Retina (tissue), 1 donor: Measurements from ENCODE around the gene CCNQ.
"Not testable (repeated sequence)": the region's sequence is repeated elsewhere in the genome, so short reads cannot be mapped to it uniquely, and the experiment has no call there.

Experiments
- DNase-seq: peaks from one replicate; pipeline ENCODE4 v3.0.0-alpha.2; 2016

Gene CCNQ

DNA sequence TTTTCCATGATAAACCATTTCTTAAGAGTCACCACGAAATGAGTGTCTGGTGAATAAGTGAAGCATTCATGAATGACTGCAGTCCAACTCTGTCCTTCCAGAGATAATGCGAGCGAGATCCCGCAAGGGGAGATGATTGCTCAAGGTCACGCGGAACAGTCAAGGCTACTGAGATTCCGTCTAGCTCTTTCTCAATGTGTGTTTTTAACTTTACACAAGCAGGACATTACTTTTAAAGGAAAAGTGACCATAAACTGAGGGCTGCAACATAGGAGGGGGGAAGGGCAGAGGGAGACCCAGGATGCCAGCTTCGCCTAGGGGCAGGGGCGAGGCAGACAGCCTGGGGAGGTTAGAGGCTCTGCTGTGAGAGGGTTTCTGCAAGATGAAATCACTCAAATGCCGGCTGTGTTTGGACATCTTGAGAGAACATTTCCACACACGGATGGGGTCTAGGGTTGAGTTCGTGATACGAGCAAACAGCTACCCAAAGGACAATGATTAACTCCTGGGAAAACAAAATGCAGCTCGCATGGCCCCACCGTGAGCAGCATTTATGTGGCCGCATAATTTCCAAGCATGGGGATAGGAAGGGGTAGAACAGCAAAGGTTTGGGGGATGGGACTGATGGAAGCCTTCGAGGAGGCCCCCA, 23.8 kb upstream of the CCNQ start:
- no peak for DNase-seq

DNA sequence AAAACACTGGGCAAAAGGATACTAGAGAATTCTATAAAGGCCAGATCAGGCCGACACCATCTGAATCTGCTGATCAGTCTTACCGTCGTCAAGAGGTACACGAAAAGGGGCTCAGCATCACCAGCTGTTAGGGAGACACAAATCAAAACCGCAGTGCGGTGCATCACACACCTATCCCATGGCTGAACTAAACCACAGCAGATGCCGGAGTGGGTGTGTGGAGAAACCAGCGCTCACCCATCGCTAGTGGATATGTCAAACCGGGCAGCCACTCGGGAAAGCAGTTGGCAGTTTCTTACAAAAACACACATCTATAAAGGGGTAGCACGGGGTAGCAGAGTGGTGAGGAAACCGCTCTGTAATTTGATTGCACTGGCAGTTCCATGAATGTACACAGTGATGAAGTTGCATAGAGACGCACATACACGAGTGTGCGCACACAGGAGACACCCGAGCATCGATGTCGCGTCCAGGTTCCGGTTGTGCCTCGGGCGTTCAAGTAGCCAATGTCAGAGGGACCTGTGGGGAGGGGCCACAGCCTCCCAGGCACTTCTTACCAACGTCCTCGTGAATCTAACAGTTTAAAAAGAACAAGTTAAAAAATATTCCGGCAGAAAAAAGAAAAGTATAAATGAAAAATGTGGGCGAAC, 23.1 kb upstream of the CCNQ start:
- no peak for DNase-seq

DNA sequence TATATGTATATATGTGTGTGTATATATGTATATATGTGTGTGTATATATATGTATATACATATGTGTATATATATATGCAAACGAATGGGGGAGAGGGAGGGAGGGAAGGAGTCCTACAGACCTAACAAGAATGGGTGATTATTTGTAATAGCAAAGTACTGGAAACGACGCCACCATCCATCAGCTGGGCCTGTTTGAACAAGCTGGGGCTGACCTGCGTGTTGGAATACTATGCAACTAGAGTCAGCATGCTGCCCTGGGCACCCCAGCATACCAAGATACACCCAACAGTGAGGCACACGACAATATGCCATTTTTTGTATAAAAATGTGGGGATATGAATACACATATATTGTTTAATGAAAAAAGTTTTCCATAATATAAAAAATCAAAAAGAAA, 21.6 kb upstream of the CCNQ start:
- no peak for DNase-seq

DNA sequence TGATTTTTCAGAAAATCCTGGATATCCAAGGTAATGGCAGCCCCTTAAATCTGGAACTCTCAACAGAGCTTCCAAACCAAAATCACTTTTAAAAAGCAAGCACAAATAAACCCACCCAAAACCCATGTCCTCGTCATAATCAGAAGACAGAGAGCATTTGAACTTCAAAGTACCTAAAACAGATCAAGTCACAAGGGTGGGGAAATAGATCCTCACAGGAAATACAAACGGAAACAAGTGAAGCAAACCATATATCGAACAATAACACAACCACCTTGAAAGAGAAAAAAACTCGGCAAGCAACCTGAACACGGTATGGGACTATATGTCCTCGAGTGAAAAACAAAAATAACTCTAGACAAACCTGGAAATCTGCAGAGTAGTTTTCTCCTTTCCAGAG, 15.9 kb upstream of the CCNQ start:
- no peak for DNase-seq

DNA sequence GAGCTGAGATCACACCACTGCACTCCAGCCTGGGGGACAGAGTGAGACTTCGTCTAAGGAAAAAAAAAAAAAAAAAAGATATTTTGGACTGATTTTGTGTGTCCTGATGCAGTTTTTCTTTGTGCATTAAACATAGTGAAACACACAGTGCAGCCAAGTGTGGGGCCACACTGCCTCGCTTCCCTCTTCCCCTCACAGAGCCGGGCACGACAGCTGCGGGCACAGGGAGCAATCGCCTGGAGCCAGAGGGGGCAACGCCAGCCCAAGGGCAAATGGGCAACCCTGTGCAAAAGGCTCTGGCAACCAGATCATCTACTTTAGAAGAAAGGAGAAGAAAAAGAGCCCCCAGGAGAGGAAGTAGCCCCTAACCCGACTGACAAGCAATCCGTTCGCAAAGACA, 13.5 kb upstream of the CCNQ start:
- DNase-seq, result no peak

DNA sequence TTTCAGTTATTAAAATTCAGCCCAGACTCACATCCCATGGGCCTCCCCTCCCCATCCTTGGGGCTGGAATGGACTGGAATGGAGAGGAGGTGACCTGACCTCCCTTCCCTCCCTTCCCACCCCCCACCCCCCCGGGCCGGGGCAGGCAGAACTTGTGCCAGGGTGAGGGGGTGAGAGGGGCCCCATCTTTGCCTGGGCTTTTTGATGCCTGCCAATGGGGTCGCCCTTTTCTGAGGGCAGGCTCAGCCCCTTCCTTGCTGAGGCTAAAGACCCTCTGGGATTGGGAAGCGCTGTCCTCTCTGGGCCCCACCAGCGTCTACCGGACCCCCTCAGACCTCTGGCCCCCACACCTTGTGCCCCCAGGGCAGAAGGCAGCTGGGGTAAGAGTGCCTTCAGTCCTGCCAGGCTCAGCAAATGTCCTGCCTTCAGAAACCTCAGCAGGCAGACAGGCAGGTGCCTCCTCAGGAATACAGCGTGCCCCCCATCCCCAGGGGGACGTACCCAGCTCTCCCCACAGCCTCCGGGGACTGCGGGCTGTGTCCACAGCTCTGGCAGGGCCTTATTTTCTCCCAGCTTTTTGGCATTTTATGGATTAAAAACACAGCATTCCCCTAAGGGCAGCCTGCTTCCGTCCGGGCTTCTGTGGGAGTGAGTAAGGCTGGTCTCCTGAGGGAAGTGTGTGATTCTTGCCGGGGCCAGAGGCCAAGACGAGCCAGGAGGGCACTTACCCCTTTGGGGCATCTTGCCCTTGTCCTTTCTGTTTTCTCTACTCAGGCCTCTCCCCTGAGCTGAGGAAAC, 12.6 kb upstream of the CCNQ start:
- no peak for DNase-seq

DNA sequence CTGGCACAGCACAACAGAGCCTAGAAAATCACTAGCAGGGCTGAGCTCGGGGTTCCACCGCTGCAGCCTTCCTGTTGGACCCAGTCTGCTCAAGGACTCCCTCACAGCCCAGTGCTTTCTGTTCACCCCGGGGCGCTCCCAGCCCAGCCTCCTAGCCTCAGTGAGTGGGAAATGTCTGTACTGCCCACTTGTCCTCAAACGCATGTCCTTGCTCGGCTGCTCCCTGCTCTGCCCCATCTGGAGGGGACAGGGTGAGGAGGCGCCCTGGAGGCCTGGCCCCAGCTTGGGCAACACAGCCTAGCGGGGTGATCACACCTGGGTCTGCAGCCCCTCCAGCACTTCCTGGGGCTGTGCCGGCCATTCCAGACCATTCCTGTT, 11.9 kb upstream of the CCNQ start:
- DNase-seq, result no peak

DNA sequence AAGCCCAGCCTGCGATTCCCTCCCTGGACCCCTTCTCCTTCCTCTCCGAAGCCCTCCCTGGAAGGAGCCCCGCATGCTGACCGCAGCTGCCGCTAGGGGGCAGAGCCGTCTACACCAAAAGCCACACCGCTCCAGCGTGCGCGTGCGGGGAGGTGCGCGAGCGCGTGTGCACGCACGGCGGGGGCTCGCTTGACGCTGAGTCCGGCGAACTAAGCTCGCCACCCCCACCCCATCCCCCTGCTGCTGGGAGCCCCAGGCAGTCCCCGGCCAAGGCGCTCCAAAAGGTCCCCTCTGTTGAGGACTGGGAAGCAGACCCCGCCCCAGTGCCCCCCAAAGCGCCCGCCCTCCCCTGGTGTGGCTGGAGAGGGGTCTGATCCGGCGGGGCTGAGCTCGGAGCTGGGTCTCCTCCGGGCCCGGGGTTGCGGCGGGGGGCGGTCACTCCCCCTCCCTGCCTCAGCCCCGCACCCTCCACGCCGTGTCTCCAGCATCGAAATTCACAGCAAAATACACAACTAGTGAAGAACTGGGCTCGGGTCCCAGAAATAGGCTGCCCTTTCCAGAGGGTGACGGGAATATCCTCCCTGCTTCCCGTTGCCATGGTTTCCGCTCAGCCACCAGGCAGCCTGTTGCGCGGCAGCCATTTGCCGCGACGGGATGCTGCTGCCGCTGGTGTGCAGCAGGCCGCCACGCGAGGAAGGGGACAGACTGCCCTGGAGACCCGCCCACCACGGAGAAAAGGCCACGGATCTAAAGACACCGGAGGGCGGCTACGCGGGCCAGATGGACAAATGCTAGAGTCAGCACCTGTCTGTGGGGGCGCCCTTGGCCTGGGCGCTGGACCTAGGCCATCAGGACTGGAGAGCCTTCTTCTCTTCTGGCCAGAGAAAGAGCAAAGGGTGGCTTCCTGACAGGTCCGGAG, 11.2 kb upstream of the CCNQ start:
- peak; percentile 87 for DNase-seq

DNA sequence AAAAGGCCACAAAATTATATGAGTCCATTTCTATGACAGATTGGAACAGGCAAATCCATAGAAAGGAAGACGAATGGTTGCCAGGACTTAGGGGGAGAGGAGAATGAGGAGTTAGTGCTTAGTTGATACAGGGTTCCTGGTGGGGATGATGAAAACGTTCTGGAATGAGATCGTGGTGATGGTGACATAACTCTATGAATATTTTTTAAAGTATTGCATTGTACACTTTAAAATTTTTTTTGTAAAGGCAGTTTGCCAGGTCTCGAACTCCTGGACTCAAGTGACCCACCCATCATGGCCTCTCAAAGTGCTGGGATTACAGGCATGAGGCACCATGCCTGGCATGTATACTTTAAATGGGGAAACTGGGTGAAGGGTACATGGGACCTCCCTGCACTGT, 9.9 kb upstream of the CCNQ start:
- DNase-seq, result no peak

DNA sequence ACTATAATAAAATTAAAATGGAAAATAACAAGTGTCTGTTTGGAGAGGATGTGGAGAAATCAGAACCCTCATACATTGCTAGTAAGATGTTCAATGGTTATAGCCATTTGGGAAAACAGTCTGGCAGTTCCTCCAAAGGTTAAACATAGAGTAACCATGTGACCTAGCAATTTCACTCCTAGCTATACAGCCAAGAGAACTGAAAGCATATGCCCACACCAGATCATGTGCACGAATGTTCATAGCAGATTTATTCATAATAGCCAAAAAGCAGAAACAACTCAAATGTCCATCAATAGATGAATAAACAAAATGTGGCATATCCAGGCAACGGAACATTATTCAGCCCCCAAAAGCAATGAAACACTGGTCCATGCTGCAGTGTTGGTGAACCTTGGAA, 9.4 kb upstream of the CCNQ start:
- no peak for DNase-seq

DNA sequence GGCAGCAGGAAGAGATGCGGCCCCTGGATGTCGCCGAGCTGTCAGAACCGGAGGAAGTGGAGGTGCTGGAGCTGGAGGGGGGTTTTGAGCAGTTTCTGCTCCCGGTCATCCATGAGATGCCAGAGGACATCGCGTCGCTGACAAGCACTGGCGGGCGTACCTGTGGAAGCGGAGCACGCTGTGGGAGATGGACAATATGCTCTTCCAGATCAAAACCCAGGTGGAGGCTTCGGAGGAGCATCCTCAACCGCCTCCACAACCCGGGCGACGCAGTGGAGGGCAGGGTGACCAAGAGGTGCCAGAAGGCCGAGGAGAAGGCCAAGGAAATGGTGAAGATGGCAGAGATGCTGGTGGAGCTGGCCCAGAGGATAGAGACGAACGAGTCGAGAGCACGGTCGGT, 7.6 kb upstream of the CCNQ start:
- no peak for DNase-seq

DNA sequence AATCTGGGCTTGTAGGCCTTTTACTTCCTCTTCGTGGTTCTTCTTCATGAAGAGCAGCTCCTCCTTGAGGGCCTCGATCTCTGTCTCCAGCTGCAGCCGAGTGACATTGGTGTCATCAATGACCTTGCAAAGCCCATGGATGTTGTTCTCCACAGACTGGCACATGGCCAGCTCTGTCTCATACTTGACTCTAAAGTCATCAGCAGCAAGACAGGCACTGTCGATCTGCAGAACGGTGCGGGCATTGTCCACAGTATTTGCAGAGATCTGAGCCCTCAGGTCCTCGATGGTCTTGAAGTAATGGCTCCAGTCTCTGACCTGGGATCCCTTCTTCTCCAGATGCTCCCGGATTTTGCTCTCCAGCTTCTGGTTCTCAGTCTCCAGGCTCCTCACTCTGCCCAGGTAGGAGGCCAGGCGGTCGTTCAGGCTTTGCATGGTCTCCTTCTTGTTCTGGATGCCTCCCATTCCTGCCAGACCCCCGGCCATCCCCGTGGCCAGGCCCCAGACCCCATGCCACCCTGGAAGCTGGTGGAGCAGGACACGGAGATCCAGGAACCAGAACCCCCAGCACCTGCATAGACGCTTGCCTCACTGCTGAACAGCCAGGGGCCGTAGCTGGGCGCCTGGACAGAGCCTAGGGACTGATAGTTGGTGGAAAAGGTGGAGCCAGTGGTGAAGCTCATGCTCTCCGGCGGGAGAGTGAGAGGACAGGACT, 5.9 kb upstream of the CCNQ start:
- not testable (repeated sequence) for DNase-seq

DNA sequence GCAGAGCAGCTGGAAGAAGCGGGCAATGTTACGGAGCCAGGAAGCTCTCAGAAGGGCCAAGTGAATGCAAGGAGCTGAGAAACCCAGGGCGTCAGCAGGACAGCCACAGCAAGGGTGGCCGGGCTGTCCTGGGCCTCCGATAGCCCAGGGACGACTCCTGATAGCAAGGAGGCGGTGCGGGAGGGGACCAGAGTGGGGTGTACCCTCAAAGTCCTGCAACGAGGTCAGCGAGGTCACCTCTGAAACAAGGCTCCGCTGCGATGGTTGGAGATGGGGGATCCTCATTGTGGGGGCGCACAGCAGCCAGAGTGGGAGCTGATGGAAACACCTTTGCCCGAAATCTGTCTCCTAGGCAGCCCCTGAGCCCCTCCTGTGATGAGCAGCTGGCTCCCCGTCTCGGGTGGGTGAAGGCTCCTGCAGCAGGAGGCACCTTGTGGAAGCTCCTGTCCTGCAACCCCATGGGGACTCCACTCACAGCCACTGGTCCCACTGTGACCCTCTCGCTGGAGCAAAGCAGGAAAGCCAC, 4.3 kb upstream of the CCNQ start:
- DNase-seq, result no peak

DNA sequence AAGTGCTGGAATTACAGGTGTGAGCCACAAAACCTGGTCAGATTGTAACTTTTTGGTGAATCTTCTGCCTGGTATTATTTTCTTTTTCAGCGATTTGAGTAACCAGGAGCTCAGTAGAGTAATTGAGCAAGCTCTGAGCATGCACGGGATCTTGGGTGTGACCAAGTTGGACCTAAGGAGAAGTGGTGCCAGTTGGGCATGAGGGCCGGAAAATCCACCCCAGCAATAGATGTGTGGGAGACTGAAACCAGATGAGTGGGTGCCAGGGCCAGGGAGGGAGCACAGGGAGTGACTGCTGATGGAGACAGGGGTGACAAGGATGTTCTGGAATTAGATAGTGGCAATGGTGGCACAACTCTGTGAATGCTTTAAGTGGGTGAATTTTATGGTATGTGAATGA, 3.7 kb upstream of the CCNQ start:
- no peak for DNase-seq

DNA sequence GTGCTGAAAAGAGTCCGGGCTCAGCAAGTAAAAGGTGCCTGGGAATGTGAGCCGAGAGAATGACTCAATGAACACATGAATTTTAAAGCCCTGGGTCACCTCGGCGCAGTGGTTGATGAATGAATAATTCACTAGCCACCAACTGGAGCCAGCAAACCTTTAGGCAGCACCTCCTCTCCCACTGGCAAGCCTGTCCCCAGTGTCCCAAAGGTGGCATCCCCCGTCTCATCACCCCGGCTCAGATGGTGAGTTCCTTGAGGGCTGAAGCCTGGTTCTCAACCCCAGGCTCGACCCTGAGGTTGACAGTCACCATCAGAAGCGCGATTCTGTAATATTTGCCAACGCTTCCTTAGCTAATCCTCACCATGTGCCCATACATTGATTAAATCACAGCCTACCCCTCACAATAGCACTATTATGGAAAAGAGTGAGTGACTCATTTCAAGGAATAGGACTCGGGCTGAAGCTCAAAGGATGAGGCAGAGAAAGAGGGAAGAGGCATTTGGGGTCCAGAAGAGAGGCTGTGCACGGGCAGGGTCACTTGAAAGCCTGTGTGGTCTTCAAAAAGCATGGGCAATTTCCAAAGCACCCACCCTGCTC, 2.7 kb upstream of the CCNQ start:
- no peak for DNase-seq

DNA sequence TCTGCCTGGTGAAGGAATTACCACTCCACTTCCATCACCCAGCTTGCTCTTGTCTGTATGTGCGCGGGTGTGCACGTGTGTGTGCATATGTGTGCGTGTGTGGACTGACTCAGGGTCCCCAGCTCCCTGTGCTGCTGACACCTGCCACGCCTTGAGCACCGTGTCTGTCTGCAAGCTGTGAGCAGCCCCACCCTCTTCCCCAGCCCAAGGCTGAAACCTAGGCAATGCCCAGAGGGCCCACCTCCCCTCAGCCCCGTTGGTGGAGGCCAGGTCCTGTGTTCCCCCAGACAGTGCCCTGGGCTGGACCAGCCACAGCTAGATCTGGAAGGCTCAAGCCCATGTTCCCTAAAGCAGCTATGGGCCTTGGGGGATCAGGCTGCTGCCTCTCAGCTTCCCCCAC, 2.0 kb upstream of the CCNQ start:
- no peak for DNase-seq

DNA sequence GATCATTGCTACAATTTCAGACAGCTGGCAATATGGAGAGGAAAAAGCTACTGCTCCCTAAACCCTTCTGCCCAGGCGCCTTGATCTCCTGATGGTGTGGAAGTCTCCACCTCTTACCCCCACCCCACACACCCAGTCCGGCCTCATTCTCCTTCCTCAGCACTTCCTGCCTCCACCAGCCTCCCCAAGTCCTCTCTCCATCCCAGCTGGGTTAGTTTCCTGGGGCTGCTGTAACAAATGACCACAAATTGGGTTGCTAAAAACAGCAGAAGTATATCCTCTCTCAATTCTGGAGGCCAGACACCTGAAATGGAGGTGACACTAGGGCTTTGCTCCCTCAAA, 1.1 kb upstream of the CCNQ start:
- no peak for DNase-seq

DNA sequence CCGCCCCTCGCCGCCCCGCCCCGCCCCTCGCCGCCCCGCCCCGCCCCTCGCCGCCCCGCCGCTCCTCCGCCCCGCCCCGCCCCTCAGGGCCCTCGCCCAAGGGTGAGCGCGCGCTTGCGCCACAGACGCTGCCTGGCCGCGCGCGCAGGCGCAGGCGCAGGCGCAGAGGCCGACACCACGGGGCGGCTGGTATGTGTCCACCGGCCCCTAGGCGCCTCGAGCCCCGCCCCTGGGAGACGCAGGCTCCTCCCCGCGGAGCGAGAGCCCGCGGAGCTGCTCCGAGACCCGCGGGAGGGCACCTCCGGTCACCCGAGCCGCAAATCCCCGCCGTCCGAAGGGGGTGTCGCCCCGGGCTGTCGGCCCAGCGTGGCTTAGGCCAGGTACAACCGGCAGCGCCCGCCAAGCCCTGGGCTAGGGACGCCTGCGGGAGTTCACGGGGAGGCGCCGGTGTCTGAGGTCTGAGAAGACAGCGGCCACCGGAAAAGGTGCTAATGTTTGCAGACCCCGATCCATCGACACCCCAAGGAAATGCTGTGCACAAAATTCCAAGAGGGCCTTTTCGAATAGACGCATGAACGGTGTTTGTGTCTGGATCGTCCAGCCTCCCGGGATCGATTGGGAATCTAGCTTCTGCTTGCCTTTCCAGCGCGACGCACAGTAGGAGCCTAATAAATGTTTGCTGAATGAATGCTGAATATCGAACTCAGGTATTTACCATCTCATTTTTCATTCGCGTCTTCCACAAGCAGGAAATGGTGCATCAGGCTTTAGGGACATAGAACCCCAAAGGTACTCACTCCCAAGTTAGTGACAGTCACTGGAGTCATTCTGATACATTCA, 473 bp upstream of the CCNQ start:
- peak; percentile 82 for DNase-seq

DNA sequence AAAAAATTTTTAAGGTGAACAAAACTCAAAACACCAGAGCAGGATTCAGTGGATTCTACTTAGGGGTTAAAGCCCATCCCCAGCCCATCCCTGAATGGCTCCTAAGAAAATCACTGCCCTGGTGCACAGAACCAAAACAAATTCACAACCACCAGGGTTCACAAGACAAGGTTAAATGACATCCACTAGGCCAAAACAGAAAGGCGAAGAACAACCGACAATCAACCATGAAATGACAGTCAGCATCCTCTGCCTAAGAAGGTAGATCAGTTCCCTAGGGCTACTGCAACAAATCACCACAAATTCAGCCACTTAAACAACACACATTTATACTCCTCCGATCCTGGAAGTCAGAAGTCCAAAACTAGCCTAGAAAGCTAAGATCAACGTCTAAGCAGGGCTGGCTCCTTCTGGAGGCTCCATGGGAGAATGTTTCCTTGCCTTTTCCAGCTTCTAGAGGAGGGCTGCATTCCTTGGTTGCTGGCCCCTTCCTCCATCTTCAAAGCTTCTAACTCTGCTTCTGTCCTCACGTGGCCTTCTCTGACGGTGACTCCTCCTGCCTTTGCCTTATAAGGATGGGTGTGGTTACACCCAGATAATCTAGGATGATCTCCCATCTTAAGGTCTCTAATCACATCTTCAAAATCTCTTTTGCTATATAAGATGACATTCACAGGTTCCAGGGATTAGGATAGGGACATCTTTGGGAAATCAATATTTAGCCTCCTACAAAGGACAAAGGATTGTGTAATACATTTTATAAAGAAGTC, 1.8 kb downstream of the CCNQ start:
- DNase-seq, result no peak
